Effector CD4-positive, alpha-beta T cell (primary cell): ENCODE data around the gene OR51B6. TPM values are rescaled to one million over a fixed set of nuclear protein-coding genes. Genes with fewer than 3 reads are reported as not detected.
"Not testable (repeated sequence)": the region's sequence is repeated elsewhere in the genome, so short reads cannot be mapped to it uniquely, and the experiment has no call there.

ENCODE experiments used
- DNase-seq: peaks from one replicate; pipeline ENCODE4 v3.0.0-alpha.2; 2020
- total RNA-seq: gene quantifications from one replicate; lab custom pipeline; 2026; lab: John Stamatoyannopoulos, UW

Gene OR51B6, protein sequence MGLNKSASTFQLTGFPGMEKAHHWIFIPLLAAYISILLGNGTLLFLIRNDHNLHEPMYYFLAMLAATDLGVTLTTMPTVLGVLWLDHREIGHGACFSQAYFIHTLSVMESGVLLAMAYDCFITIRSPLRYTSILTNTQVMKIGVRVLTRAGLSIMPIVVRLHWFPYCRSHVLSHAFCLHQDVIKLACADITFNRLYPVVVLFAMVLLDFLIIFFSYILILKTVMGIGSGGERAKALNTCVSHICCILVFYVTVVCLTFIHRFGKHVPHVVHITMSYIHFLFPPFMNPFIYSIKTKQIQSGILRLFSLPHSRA
- not detected for total RNA-seq

GRCh38 chr11:5351208-5351607 is at the start of gene OR51B6:
Gene OR51B6, plus strand, starts transcription at chr11:5351508. Its CDS starts 0 bp downstream, at chr11:5351508.
- no peak for DNase-seq

DNA sequence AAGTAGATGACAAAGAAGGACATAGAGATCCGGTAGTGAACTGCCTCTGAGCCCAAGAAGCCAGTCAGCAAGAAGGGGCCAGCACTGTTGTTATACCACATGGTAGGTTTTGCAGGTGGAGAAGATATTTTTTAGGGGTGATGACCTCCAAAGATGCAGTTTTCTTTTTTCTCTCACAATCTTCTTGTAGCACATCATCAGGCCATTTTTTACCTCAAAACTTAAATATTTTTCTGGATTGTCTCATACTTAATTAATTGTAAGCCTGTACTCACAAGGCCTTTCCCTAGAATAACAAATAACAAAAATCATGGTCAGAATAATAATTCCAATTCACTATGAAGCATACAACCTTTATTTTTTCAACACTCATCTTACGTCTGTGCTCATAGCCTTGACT is 49.5 kb upstream of the OR51B6 start, which contains the start of gene OR51B4:
Gene OR51B4, minus strand, starts transcription at position 101 of the 400 bp plus-strand sequence. Its CDS starts 0 bp downstream, at position 101.
- DNase-seq = no peak

DNA sequence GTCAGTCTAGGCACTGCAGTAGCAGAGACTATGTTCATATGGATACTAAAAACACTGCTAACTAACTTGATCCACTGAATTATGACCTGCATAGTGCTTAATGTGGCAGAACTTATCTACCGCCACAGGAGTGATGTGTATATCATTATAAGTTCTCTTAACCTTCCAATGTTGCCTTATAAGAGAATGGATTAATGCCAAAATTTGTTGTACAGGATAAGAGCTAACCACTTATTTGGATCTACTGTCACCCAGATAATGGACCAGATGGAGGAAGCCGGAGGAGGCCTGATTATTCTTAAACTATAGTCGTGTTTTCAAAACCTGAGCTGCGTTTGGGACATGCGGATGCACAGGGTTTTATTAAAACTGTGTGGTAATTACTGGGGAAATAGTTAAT is 47.7 kb upstream of the OR51B6 start:
- DNase-seq = no peak

DNA sequence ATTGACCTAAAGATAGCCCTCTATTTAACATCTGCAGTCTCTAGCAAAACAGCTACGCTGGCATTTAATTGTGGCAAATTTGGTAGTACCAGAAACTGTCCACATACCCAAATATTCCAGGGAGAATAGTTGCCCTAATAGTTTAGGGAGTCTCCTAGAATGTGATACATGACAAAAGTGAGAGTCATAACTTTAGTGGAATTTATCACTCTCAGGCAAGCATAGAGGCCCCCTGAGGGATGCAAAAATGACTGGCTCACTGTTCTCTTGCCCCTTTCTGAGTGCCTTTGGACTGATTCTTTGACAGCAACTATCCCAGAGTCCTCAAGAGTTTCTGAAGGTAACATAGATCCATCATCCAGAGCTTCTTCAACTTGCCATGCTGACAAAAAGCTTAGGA is 47.3 kb upstream of the OR51B6 start:
- DNase-seq = no peak

DNA sequence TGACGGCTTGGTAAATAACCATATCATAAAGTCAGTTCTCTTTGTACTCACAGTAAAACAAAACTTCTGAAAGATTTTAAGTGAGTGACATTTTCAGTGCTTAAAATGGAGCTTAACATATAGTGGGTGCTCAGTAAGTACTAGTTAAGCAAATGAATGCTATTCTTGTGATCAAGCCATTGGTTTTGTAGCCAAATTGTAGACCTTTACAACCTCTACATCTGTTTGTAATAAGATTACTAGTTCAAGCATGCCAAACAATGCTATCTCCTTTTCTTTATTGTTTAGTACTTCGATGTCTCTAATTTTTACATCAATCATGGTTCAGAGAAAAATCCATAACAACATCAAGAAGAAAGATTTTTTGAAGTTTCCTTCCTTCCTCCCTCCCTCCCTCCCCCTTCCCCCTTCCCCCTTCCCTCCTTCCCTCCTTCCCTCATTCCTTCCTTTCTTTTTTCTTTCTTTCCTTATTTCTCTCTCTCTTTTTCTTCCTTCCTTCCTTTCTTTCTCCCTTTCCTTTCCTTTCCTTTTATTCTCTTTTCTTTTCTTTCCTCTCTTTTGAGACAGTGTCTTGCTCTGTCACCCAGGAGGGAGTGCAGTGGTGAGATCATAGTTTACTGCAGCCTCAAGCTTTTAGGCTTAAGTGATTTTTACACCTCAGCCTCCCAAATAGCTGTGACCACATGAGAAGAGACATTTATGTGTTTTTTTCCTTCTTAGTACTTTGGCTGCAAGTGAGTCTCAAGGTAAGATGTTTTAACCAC is 43.9 kb upstream of the OR51B6 start:
- no peak for DNase-seq

DNA sequence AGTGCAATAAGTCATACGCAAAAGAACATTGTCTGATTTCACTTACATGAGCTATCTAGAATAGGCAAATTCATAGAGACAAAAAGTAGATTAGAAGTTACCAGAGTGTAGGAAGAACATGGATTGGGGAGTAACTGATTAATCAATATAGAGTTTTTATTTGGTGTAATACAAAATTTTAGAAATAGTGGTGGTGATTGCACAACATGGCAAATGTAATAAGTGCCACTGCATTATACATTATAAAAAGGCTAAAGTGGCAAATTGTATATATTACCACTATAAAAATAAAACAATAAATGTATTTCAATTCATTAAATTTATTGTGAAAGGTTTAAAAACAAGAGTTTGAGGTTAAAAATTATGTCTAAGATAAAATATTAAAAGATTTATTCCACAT is 40.9 kb upstream of the OR51B6 start:
- DNase-seq = no peak

DNA sequence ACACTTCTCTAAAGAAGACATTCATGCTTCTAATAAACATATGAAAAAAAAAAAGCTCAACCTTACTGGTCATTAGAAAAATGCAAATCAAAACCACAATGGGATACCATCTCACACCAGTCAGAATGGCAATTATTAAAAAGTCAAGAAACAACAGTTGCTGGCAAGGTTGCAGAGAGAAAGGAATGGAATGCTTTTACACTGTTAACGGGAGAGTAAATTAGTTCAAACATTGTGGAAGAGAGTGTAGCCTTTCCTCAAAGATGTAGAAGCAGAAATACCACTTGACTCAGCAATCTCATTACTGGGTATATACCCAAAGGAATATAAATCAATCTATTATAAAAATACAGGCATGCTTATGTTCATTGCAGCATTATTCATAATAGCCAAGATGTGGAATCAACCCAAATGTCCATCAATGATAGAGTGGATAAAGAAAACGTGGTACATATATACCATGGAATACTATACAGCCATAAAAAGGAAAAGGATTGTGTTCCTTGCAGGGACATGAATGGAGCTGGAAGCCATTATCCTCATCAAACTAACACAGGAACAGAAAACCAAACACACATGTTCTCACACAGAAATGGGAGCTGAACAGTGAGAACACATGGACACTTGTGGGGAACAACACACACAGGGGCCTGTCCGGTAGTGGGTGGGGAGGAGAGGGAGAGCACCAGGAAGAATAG is 37.8 kb upstream of the OR51B6 start:
- DNase-seq = not testable (repeated sequence)

- DNase-seq = no peak
Observed at GRCh38 chr11:5317292-5317691, 34.0 kb upstream of the OR51B6 start.

- DNase-seq = no peak
Observed at GRCh38 chr11:5324197-5324596, 27.1 kb upstream of the OR51B6 start, which contains the start of gene OR51B2. Gene OR51B2, minus strand, starts transcription at chr11:5324297. Its CDS starts 0 bp downstream, at chr11:5324297.

GRCh38 chr11:5335170-5335569 is 16.1 kb upstream of the OR51B6 start:
- no peak for DNase-seq

- DNase-seq = no peak
Observed at GRCh38 chr11:5336331-5336730, 15.0 kb upstream of the OR51B6 start.

- not testable (repeated sequence) for DNase-seq
Observed at GRCh38 chr11:5337253-5337652, 14.1 kb upstream of the OR51B6 start.

DNA sequence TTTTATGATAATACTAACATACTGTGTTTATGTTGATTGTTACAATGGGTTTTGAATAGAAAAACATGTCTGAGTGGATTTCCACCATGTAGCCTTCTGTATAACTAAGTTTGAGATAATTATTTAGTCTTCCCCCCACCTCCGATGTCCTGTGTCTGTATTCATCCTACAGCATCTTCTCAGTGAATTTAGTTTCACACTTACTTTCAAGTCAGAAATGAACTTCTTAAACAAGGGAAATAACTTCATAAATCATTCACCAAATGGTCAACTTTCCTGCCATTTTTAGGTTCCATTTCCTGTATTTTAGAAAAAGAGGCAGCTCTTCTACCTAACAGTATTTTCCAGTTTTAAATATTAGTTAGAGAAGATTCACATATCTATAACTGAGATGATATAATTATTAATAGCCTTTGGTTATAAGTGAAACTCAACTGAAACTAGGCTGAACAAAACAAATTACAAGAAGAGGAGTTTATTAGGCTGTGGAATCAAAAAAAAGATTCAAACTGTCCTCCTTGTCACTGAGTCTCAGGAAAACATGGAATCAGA is 11.5 kb upstream of the OR51B6 start:
- DNase-seq = no peak

DNA sequence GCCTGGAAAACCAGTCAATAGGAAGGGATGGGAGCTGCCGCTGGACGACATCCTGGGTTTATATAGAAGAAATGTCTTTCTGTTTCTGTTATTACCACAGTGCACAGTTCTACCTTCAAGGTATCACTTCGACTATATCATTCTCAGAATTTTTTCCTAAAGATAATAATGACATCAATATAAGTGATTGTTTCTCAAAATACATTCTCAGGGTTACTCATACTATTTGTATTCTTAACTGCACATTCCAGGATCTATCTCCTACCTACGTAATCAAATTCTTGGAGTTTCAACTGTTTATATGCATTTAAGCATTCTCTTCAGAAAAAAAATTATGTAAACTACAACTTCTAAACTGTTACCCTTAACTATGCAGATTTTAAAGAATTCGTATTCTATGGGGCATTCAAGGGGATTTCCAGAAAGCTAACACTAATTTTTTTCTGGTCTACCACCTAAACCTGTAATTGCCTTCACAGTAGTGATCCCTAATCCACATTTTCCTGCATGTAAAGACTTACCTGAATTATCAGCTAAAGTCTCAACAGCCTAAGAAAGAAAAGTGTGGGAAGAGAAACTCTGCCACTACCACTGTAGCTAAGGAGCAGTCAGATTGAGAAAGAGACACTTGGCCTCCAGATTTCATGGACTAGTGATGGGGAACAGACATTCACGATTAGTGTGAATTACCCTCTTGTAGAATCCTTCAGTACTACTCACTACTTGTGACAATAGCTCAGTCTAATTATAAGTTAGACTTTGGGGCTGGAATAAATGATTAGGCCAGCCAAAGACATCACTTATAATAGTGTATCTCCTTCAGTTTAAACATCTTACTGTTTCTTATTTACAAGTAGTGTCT is 7.6 kb upstream of the OR51B6 start, which contains the start of gene OR51B5:
Gene OR51B5, minus strand, starts transcription at position 51 of the 862 bp plus-strand sequence. Its CDS starts 0 bp downstream, at position 51.
- no peak for DNase-seq

GRCh38 chr11:5345831-5346230 is 5.5 kb upstream of the OR51B6 start:
- DNase-seq = no peak

- no peak for DNase-seq
Observed at GRCh38 chr11:5348551-5349194, 2.6 kb upstream of the OR51B6 start.

- DNase-seq = no peak
Observed at GRCh38 chr11:5349550-5349949, 1.8 kb upstream of the OR51B6 start.

- not testable (repeated sequence) for DNase-seq
Observed at GRCh38 chr11:5356031-5356430, 4.7 kb downstream of the OR51B6 start.

DNA sequence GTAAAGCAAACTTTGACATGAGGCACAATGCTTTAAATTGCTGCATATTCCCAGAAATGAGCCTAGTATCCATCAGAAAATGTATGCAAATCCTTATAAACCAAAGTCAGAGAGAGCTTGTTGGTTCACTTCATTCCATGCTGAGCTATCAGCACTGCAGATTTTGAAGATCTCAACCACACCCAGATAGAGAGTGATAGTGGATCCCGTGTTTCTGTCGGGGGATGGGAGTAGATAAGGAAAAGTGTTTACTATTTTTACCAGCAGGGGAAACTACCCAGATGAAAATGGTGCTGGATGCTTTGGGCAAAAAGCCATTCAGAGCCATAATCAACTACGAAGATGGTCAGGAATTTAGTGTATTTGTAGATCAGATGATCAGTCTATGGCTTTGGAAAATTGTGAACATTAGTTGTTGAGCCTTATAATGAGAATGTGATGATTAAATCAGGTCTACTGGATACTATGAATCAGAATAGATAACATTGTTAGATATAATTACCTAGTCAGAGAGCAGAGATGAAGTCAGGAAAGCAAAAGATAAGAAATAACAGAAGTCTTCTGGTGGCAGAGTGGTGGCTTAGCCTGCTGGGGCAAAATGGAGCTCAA is 10.8 kb downstream of the OR51B6 start:
- no peak for DNase-seq

GRCh38 chr11:5363679-5364078 is 12.4 kb downstream of the OR51B6 start:
- DNase-seq = no peak

DNA sequence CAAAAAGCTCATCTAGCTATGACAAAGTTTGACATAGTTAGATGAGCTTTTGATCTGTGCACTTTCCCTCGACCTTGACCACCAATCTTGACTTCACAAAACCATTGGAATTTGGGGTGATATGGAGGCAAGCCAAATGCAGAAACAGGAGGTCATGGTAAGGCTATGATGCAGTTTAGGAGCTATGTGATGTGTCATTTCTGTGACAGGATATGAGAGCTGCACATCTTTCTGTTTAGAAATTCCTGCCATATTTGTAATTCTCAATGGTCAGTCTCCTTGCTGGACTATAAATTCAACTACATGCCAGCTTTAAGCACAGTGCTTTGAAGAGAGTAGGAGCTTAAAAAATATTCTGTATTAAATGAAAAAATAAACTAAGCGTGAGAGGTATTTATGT is 12.9 kb downstream of the OR51B6 start:
- DNase-seq = no peak
